K562 (cell line): Measurements from ENCODE around the gene FBXW12. TPM values are rescaled to one million over a fixed set of nuclear protein-coding genes. Genes with fewer than 3 reads are reported as not detected.

Experiments
- ATAC-seq: fragments of 200-7000 bp; cut with Tn5 transposase; 3 replicates; pipeline ENCODE4 v1.9.1; 2020; ENCODE audit warnings: moderate library complexity
- BruUV-seq: library from RNA; stranded (reverse); fragments of 400-500 nt; replicated peaks from 2 replicates; lab custom pipeline; 2021; lab: Mats Ljungman, UMichigan
- CTCF ChIA-PET: fragments of 300-600 bp; formaldehyde crosslinking; extraction: SDS; loops from one replicate; lab custom pipeline; 2021; ENCODE audit warnings: low intra/inter-chr PET ratio; lab: Yijun Ruan, JAX
- POLR2A ChIA-PET: fragments of 300-600, 350-650 bp; sonication (Branson Sonifier 250); formaldehyde crosslinking; extraction: SDS; loops from one replicate; lab custom pipeline; 2021; ENCODE audit warnings: antibody characterized with exemption, inconsistent platforms; lab: Yijun Ruan, JAX
- DNase-seq, 4 experiments: peaks; one replicate each; pipeline versions ENCODE4 v3.0.0 to v3.0.0-alpha.2; 2011 to 2018; ENCODE audit warnings: low spot score in 3 of 4, mixed read lengths in 3 of 4; ENCODE audit errors: extremely low read depth in 1 of 4
- FAIRE-seq: peaks from 2 replicates; lab custom pipeline; 2011; peaks lifted over from hg19 to GRCh38; lab: Jason Lieb, UNC
- H2AFZ ChIP-seq: 2 replicates; pipeline ENCODE4 v1.6.0; 2011; ENCODE audit warnings: low read depth, low read length, control low read depth, inconsistent platforms
- H3K27ac ChIP-seq: fragments of 200-600 bp; 3 replicates; pipeline ENCODE4 v1.8.0; 2011; ENCODE audit warnings: low read depth, mild to moderate bottlenecking, control low read depth, inconsistent platforms, low read length, moderate library complexity, mixed read lengths; ENCODE audit errors: extremely low read depth
- H3K27me3 ChIP-seq, 2 experiments: fragments of 300-600 bp in 1 of 2; 2 replicates in 1 of 2; 3 replicates in 1 of 2; pipeline versions ENCODE4 v1.6.0 to v1.8.0; 2011; ENCODE audit warnings: inconsistent platforms in 2 of 2, low read length in 2 of 2, mild to moderate bottlenecking in 1 of 2, mixed read lengths in 1 of 2, moderate library complexity in 1 of 2; ENCODE audit not compliant: control insufficient read depth in 2 of 2, insufficient read depth in 2 of 2
- H3K36me3 ChIP-seq: fragments of 300-600 bp; 3 replicates; pipeline ENCODE4 v1.8.0; 2011; ENCODE audit warnings: mild to moderate bottlenecking, low read length, inconsistent platforms; ENCODE audit not compliant: control insufficient read depth, insufficient read depth
- H3K4me1 ChIP-seq, 2 experiments: fragments of 200-600 bp in 1 of 2; replicated peaks in 1 of 2; 2 replicates in 1 of 2; 3 replicates in 1 of 2; pipeline versions ENCODE4 v1.5.1 to v1.8.0; 2011; ENCODE audit warnings: inconsistent platforms in 2 of 2, low read length in 2 of 2, mild to moderate bottlenecking in 1 of 2, mixed read lengths in 1 of 2, moderate library complexity in 1 of 2; ENCODE audit not compliant: control insufficient read depth in 2 of 2, insufficient read depth in 2 of 2
- H3K4me2 ChIP-seq: 2 replicates; pipeline ENCODE4 v1.6.1; 2011; ENCODE audit warnings: low read length, control low read depth, inconsistent platforms, mixed read lengths; ENCODE audit not compliant: insufficient read depth
- H3K4me3 ChIP-seq: fragments of 200-600 bp; sonication (generic), shearing (Covaris generic); 2 replicates; pipeline ENCODE4 v1.5.1; 2016; ENCODE audit warnings: control low read depth, inconsistent platforms
- H3K79me2 ChIP-seq: fragments of 200-600 bp; 3 replicates; pipeline ENCODE4 v1.8.0; 2011; ENCODE audit warnings: low read length, inconsistent platforms; ENCODE audit not compliant: control insufficient read depth, insufficient read depth
- H3K9ac ChIP-seq, 2 experiments: 2 replicates each; pipeline versions ENCODE4 v1.6.0 to v1.6.1; 2011; ENCODE audit warnings: low read depth in 2 of 2, low read length in 2 of 2, control low read depth in 1 of 2, inconsistent platforms in 1 of 2, mild to moderate bottlenecking in 1 of 2, mixed read lengths in 1 of 2; ENCODE audit not compliant: insufficient read depth in 1 of 2
- H3K9me1 ChIP-seq: one replicate; pipeline ENCODE4 v1.6.0; 2011; ENCODE audit warnings: inconsistent platforms, mild to moderate bottlenecking, low read length, moderate library complexity; ENCODE audit not compliant: control insufficient read depth, insufficient read depth
- H3K9me3 ChIP-seq: replicated peaks from 2 replicates; pipeline ENCODE4 v1.5.1; 2011; ENCODE audit warnings: low read depth, low read length, inconsistent platforms; ENCODE audit not compliant: control insufficient read depth, insufficient read depth
- H4K20me1 ChIP-seq: replicated peaks from 2 replicates; pipeline ENCODE4 v1.6.1; 2011; ENCODE audit warnings: low read length, inconsistent platforms, mixed read lengths; ENCODE audit not compliant: control insufficient read depth, insufficient read depth
- GABPB1 ChIP-seq: sonication (generic); formaldehyde crosslinking; IDR thresholded peaks from 2 replicates; pipeline ENCODE4 v1.8.0; 2022; ENCODE audit warnings: mild to moderate bottlenecking, missing genetic modification reagents
- HNRNPL ChIP-seq: fragments of 200-400 bp; formaldehyde crosslinking; IDR thresholded peaks from 2 replicates; pipeline ENCODE4 v1.6.1; 2017; ENCODE audit warnings: low read depth, mild to moderate bottlenecking, low read length
- MCM3 ChIP-seq: fragments of 450-650 bp; IDR thresholded peaks from 2 replicates; pipeline ENCODE4 v1.6.1; 2016
- MYNN ChIP-seq, 2 experiments: sonication (generic); formaldehyde crosslinking in 1 of 2; IDR thresholded peaks; 2 replicates each; pipeline versions ENCODE4 v1.5.0 to v1.6.1; 2016 to 2020; ENCODE audit warnings: antibody characterized with exemption in 1 of 2, missing genetic modification reagents in 1 of 2
- SAP30 ChIP-seq: fragments of 200-600 bp; sonication (generic); IDR thresholded peaks from 2 replicates; pipeline ENCODE4 v1.6.1; 2012; ENCODE audit warnings: borderline replicate concordance, low read depth, mild to moderate bottlenecking, moderate library complexity, low read length, control low read depth, inconsistent platforms; ENCODE audit not compliant: insufficient read depth, poor library complexity, severe bottlenecking
- SMARCA4 ChIP-seq: fragments of 450-650 bp; IDR thresholded peaks from 2 replicates; pipeline ENCODE4 v1.6.1; 2016
- ZC3H4 ChIP-seq: sonication (generic); formaldehyde crosslinking; IDR thresholded peaks from 2 replicates; pipeline ENCODE4 v1.9.0; 2021; ENCODE audit warnings: missing genetic modification reagents, borderline replicate concordance
- WGBS: fragments of 100-300 bp; shearing (Covaris generic); methylation state at CpG from one replicate; pipeline ENCODE4 v1.1.6; 2016; ENCODE audit warnings: low coverage, mixed read lengths; ENCODE audit not compliant: insufficient coverage; ENCODE audit errors: missing lambda C conversion rate; 5-methylcytosine and 5-hydroxymethylcytosine counted together
- in situ Hi-C: fragments of 300-500 bp; cut with MboI; formaldehyde crosslinking; loops from 4 replicates; pipeline ENCODE4 v1.15.0; 2018; ENCODE audit warnings: inconsistent platforms, mixed read lengths
- intact Hi-C: fragments of 100-400 bp; cut with micrococcal nuclease; formaldehyde crosslinking; loops from 2 replicates; pipeline ENCODE4 v1.14.2; 2022
- polyA plus RNA-seq, 8 experiments: library from polyadenylated mRNA; depleted of rRNA in 4 of 8; stranded (reverse) in 5 of 8; unstranded in 3 of 8; fragments of >200 nt; fragmentation: Nextera tagmentation in 2 of 8; fragmentation: Illumina TruSeq in 1 of 8; extraction: Ambion mirVana in 2 of 8; extraction: Trizol in 1 of 8; gene quantifications; 2 replicates each; pipeline versions ENCODE4 v1.2.1 to v1.2.3, GENCODE V29; 2011 to 2014; ENCODE audit warnings: inconsistent platforms in 1 of 8, missing spikeins in 1 of 8
- total RNA-seq, 7 experiments: library from RNA; depleted of rRNA in 6 of 7; stranded (reverse); fragments of >200 nt in 6 of 7; fragmentation: Illumina TruSeq in 2 of 7; extraction: Trizol in 2 of 7; gene quantifications; 2 replicates each; pipeline versions ENCODE4 v1.2.1 to v1.2.3, GENCODE V29; 2011 to 2021; ENCODE audit warnings: low replicate concordance in 1 of 7
- TF ChIP-seq, protein P1 (sequence below): sonication (generic); formaldehyde crosslinking; IDR thresholded peaks from 2 replicates; pipeline ENCODE4 v1.8.1; 2023; ENCODE audit warnings: mild to moderate bottlenecking, missing genetic modification reagents
- TF ChIP-seq, protein P2 (sequence below): fragments of 250-450 bp; sonication (Bioruptor Pico); IDR thresholded peaks from 2 replicates; pipeline ENCODE4 v1.4.0; 2020; ENCODE audit warnings: mild to moderate bottlenecking, moderate library complexity
- TF ChIP-seq, protein P3 (sequence below): sonication (generic); formaldehyde crosslinking; IDR thresholded peaks from 2 replicates; pipeline ENCODE4 v1.8.0; 2022; ENCODE audit warnings: mild to moderate bottlenecking, missing genetic modification reagents, borderline replicate concordance
- TF ChIP-seq, protein P4 (sequence below): fragments of 450-650 bp; formaldehyde crosslinking; IDR thresholded peaks from 2 replicates; pipeline ENCODE4 v1.4.0; 2020; ENCODE audit warnings: mild to moderate bottlenecking

FBXW12 gene
- total and polyA plus RNA-seq, 9 of the 15 experiments (the other 6 are each of a cell fraction or from before 2014, with no cell fraction given), result 0.04 to 0.07 (median 0.06) TPM; not detected in 6

DNA sequence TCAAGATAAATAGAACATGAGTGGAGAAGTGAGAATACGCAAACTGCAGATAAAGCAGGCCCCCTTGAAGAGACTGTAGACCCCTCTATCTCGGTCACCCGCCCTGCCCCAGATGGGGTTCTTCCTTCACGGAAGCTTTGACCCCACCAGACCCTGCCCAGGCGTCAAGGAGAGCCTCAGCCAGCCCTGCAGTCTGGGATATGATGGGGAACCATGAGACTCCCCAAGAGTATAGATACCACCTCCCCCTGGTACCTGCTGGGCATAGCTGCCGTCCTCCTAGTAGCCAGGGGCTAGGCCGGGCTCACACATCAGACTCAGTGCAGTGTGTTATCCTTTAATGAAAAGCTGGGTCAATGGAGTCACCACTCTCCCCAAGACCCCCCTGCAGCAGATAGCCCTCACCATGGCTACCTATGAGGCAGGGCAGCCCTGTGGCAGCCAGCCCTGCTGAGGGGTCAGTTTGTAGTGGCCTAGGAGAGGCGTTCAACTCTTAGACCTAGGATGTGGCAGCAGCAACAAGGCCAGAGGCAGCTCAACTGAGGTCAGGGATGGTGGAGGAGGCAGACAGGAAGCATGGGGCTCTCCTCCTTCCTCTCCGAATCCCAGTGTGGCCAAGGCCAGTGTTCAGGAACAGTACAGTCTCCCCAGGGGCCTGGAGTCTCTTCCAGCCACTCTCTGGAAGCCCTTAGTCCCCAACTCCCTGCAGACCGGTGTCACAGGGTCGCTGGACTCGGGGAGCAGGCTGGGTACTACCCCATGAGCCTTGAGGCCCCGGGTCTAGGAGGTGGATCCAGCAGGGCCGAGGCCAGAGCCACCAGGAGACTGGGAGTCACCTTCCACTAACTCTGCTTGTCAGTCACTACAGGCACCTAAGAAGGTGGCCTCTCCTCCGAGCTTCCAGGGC lies 31.8 kb downstream of the FBXW12 start:
- no peak overlapping the region for H3K27ac ChIP-seq
- H4K20me1 ChIP-seq, result 0 out of 2 replicates have a peak, but pooled peaks cover 4% of the 10 kb centered on the region
- H3K79me2 ChIP-seq, result no peaks in the 10 kb centered on the region
- H3K9me3 ChIP-seq, result no peaks in the 10 kb centered on the region
- no peak overlapping the region for H3K4me3 ChIP-seq
- BruUV-seq, result no TSS peak
- no peak overlapping the region for H3K4me2 ChIP-seq
- H3K4me1 ChIP-seq, result peaks cover 0 to 5% of the 10 kb centered on the region in 2 experiments; a peak in 1 of 5 replicates
- no peak for DNase-seq
- intact Hi-C loops, result loop anchor here (5.0 to 10.0 kb wide), 3 partner anchors 101 to 209 kb away; partner anchors contain the start of gene SHISA5
- in situ Hi-C loops, result loop anchor here (5.0 kb wide), 1 partner anchor 34 kb away; no protein-coding TSS in a partner anchor
- ChIA-PET POLR2A (no interaction called here), CTCF (no interaction called here)
- no peaks in the 10 kb centered on the region for H3K27me3 ChIP-seq
- WGBS, result 43% methylated on average over 15 of the region's 15 CpGs
- no peaks in the 10 kb centered on the region for H3K36me3 ChIP-seq
- ATAC-seq, result no peak
- H3K9me1 ChIP-seq, result no peaks in the 10 kb centered on the region
- H3K9ac ChIP-seq, result no peak overlapping the region
- FAIRE-seq, result no peak
- no peak overlapping the region for H2AFZ ChIP-seq
- TF ChIP-seq GABPB1 (CRISPR knock-in tag) (no peak), ZC3H4 (CRISPR knock-in tag) (no peak), MYNN (IDR thresholded peaks at IDR 0.05) (no peak), MYNN (CRISPR knock-in tag; IDR thresholded peaks at IDR 0.05) (no peak), MCM3 (no peak), HNRNPL (no peak), SAP30 (no peak), SMARCA4 (no peak)
- TF ChIP-seq, protein P1, sequence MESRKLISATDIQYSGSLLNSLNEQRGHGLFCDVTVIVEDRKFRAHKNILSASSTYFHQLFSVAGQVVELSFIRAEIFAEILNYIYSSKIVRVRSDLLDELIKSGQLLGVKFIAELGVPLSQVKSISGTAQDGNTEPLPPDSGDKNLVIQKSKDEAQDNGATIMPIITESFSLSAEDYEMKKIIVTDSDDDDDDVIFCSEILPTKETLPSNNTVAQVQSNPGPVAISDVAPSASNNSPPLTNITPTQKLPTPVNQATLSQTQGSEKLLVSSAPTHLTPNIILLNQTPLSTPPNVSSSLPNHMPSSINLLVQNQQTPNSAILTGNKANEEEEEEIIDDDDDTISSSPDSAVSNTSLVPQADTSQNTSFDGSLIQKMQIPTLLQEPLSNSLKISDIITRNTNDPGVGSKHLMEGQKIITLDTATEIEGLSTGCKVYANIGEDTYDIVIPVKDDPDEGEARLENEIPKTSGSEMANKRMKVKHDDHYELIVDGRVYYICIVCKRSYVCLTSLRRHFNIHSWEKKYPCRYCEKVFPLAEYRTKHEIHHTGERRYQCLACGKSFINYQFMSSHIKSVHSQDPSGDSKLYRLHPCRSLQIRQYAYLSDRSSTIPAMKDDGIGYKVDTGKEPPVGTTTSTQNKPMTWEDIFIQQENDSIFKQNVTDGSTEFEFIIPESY (CRISPR knock-in tag), result no peak
- TF ChIP-seq, protein P2, sequence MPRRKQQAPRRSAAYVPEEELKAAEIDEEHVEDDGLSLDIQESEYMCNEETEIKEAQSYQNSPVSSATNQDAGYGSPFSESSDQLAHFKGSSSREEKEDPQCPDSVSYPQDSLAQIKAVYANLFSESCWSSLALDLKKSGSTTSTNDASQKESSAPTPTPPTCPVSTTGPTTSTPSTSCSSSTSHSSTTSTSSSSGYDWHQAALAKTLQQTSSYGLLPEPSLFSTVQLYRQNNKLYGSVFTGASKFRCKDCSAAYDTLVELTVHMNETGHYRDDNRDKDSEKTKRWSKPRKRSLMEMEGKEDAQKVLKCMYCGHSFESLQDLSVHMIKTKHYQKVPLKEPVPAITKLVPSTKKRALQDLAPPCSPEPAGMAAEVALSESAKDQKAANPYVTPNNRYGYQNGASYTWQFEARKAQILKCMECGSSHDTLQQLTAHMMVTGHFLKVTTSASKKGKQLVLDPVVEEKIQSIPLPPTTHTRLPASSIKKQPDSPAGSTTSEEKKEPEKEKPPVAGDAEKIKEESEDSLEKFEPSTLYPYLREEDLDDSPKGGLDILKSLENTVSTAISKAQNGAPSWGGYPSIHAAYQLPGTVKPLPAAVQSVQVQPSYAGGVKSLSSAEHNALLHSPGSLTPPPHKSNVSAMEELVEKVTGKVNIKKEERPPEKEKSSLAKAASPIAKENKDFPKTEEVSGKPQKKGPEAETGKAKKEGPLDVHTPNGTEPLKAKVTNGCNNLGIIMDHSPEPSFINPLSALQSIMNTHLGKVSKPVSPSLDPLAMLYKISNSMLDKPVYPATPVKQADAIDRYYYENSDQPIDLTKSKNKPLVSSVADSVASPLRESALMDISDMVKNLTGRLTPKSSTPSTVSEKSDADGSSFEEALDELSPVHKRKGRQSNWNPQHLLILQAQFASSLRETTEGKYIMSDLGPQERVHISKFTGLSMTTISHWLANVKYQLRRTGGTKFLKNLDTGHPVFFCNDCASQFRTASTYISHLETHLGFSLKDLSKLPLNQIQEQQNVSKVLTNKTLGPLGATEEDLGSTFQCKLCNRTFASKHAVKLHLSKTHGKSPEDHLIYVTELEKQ, result no peak
- TF ChIP-seq, protein P3, sequence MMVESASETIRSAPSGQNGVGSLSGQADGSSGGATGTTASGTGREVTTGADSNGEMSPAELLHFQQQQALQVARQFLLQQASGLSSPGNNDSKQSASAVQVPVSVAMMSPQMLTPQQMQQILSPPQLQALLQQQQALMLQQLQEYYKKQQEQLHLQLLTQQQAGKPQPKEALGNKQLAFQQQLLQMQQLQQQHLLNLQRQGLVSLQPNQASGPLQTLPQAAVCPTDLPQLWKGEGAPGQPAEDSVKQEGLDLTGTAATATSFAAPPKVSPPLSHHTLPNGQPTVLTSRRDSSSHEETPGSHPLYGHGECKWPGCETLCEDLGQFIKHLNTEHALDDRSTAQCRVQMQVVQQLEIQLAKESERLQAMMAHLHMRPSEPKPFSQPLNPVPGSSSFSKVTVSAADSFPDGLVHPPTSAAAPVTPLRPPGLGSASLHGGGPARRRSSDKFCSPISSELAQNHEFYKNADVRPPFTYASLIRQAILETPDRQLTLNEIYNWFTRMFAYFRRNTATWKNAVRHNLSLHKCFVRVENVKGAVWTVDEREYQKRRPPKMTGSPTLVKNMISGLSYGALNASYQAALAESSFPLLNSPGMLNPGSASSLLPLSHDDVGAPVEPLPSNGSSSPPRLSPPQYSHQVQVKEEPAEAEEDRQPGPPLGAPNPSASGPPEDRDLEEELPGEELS (CRISPR knock-in tag), result no peak
- TF ChIP-seq, protein P4, sequence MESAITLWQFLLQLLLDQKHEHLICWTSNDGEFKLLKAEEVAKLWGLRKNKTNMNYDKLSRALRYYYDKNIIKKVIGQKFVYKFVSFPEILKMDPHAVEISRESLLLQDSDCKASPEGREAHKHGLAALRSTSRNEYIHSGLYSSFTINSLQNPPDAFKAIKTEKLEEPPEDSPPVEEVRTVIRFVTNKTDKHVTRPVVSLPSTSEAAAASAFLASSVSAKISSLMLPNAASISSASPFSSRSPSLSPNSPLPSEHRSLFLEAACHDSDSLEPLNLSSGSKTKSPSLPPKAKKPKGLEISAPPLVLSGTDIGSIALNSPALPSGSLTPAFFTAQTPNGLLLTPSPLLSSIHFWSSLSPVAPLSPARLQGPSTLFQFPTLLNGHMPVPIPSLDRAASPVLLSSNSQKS (CRISPR knock-in tag), result no peak
